HepG2 (cell line): Measurements from ENCODE around the gene GNL3. TPM values are rescaled to one million over a fixed set of nuclear protein-coding genes. Genes with fewer than 3 reads are reported as not detected.

Experiments used
- EED ChIP-seq: sonication (generic); formaldehyde crosslinking; IDR thresholded peaks from 2 replicates; pipeline ENCODE4 v1.5.0; 2020; ENCODE audit warnings: mild to moderate bottlenecking, missing genetic modification reagents
- FOXO1 ChIP-seq: sonication (generic); formaldehyde crosslinking; IDR thresholded peaks from 2 replicates; pipeline ENCODE4 v1.4.0; 2020; ENCODE audit warnings: missing genetic modification reagents
- FOXO4 ChIP-seq: sonication (generic); formaldehyde crosslinking; conservative IDR thresholded peaks from 2 replicates; pipeline ENCODE4 v1.8.1; 2023; ENCODE audit warnings: missing genetic modification reagents
- HOXA3 ChIP-seq: sonication (generic); formaldehyde crosslinking; IDR thresholded peaks from 2 replicates; pipeline ENCODE4 v1.5.0; 2020; ENCODE audit warnings: missing genetic modification reagents
- NBN ChIP-seq: fragments of 450-650 bp; conservative IDR thresholded peaks from 2 replicates; pipeline ENCODE4 v1.6.1; 2017
- NR2F1 ChIP-seq, 2 experiments: fragments of 450-650 bp in 1 of 2; formaldehyde crosslinking in 1 of 2; IDR thresholded peaks; 2 replicates each; pipeline versions ENCODE4 v1.5.0 to v1.6.1; 2016 to 2020; ENCODE audit warnings: mild to moderate bottlenecking in 1 of 2, missing compliant biosample characterization in 1 of 2, missing genetic modification reagents in 1 of 2, moderate library complexity in 1 of 2
- PRDM4 ChIP-seq: sonication (generic); formaldehyde crosslinking; IDR thresholded peaks from 2 replicates; pipeline ENCODE4 v1.9.0; 2021; ENCODE audit warnings: missing genetic modification reagents, borderline replicate concordance
- RAD51 ChIP-seq: fragments of 450-650 bp; IDR thresholded peaks from 2 replicates; pipeline ENCODE4 v1.6.1; 2016; ENCODE audit warnings: borderline replicate concordance
- RARA ChIP-seq: IDR thresholded peaks from 2 replicates; pipeline ENCODE4 v1.6.1; 2016; ENCODE audit warnings: missing genetic modification reagents, missing compliant biosample characterization
- RBAK ChIP-seq: sonication (generic); formaldehyde crosslinking; IDR thresholded peaks from 2 replicates; pipeline ENCODE4 v1.5.1; 2020; ENCODE audit warnings: mild to moderate bottlenecking, missing genetic modification reagents
- RFX5 ChIP-seq: IDR thresholded peaks from 2 replicates; pipeline ENCODE4 v1.6.1; 2011; ENCODE audit warnings: low read depth, low read length, improper control_type of control experiment
- SMAD1 ChIP-seq: sonication (generic); formaldehyde crosslinking; IDR thresholded peaks from 2 replicates; pipeline ENCODE4 v1.4.0; 2020; ENCODE audit warnings: missing genetic modification reagents, low read depth, mild to moderate bottlenecking, borderline replicate concordance
- SP5 ChIP-seq: IDR thresholded peaks from 2 replicates; pipeline ENCODE4 v1.6.1; 2016; ENCODE audit warnings: low read depth, borderline replicate concordance
- ZBTB3 ChIP-seq: sonication (generic); formaldehyde crosslinking; IDR thresholded peaks from 2 replicates; pipeline ENCODE4 v1.4.0; 2020; ENCODE audit warnings: low read depth, mild to moderate bottlenecking, moderate library complexity, missing genetic modification reagents, borderline replicate concordance
- ZNF232 ChIP-seq: sonication (generic); formaldehyde crosslinking; IDR thresholded peaks from 2 replicates; pipeline ENCODE4 v1.4.0; 2020; ENCODE audit warnings: missing genetic modification reagents, borderline replicate concordance
- ZNF280B ChIP-seq: sonication (generic); formaldehyde crosslinking; IDR thresholded peaks from 2 replicates; pipeline ENCODE4 v1.5.0; 2020; ENCODE audit warnings: missing genetic modification reagents, mild to moderate bottlenecking, borderline replicate concordance
- ZNF451 ChIP-seq: sonication (generic); formaldehyde crosslinking; IDR thresholded peaks from 2 replicates; pipeline ENCODE4 v1.5.0; 2020; ENCODE audit warnings: mild to moderate bottlenecking, missing genetic modification reagents
- ZNF609 ChIP-seq: sonication (generic); formaldehyde crosslinking; IDR thresholded peaks from 2 replicates; pipeline ENCODE4 v1.4.0; 2020; ENCODE audit warnings: mild to moderate bottlenecking, missing genetic modification reagents, borderline replicate concordance
- ZNF746 ChIP-seq: sonication (generic); formaldehyde crosslinking; IDR thresholded peaks from 2 replicates; pipeline ENCODE4 v1.8.0; 2022; ENCODE audit warnings: mild to moderate bottlenecking, missing genetic modification reagents
- ZNF747 ChIP-seq: sonication (generic); formaldehyde crosslinking; IDR thresholded peaks from 2 replicates; pipeline ENCODE4 v1.8.1; 2023; ENCODE audit warnings: missing genetic modification reagents, mild to moderate bottlenecking, borderline replicate concordance
- polyA plus RNA-seq, 8 experiments: library from polyadenylated mRNA; depleted of rRNA in 3 of 8; stranded (reverse) in 7 of 8; unstranded in 1 of 8; fragments of >200 nt; fragmentation: Illumina TruSeq in 4 of 8; extraction: Trizol in 4 of 8; gene quantifications; 2 replicates each; pipeline versions ENCODE4 v1.2.1 to v1.2.3, GENCODE V29; 2011 to 2016; ENCODE audit warnings: low read depth in 4 of 8, missing spikeins in 1 of 8, mixed read lengths in 1 of 8; ENCODE audit not compliant: insufficient read depth in 1 of 8
- total RNA-seq, 5 experiments: library from RNA; depleted of rRNA; stranded (reverse); fragments of >200 nt; fragmentation: Illumina TruSeq; extraction: Trizol; gene quantifications; 2 replicates each; pipeline ENCODE4 v1.2.3, GENCODE V29; 2016; ENCODE audit warnings: low read depth in 1 of 5

The GNL3 gene
- total and polyA plus RNA-seq, 2 of the 13 experiments (the other 11 are each of a cell fraction or from before 2014, with no cell fraction given) = 129 to 257 TPM

- TF ChIP-seq ZNF280B (CRISPR knock-in tag) = no peak
- peak; percentile 22; the same call in 1 of the 2 replicates for TF ChIP-seq RFX5
- TF ChIP-seq SMAD1 (CRISPR knock-in tag) = no peak
- no peak for TF ChIP-seq RAD51
- no peak for TF ChIP-seq FOXO4 (CRISPR knock-in tag)
- TF ChIP-seq RARA (CRISPR knock-in tag) = peak; percentile 27; the same call in 1 of the 2 replicates
- TF ChIP-seq NBN = no peak
- no peak for TF ChIP-seq ZNF451 (CRISPR knock-in tag)
- no peak for TF ChIP-seq ZNF746
- TF ChIP-seq ZNF609 = no peak
- TF ChIP-seq HOXA3 (CRISPR knock-in tag) = no peak; the same call in 1 of the 2 replicates
- no peak for TF ChIP-seq EED (CRISPR knock-in tag)
- peak; percentile 76; the same call in 1 of the 2 replicates for TF ChIP-seq ZNF232 (CRISPR knock-in tag)
- no peak for TF ChIP-seq RBAK
- TF ChIP-seq ZBTB3 (CRISPR knock-in tag) = no peak
- no peak; the same call in 1 of the 2 replicates for TF ChIP-seq ZNF747
- TF ChIP-seq NR2F1 (CRISPR knock-in tag; IDR thresholded peaks at IDR 0.05) = no peak
- TF ChIP-seq SP5 = peak; percentile 29; the same call in 1 of the 2 replicates
- no peak for TF ChIP-seq FOXO1 (CRISPR knock-in tag)
- TF ChIP-seq PRDM4 = no peak
These were observed 535 bp upstream of the GNL3 start (continued) for GRCh38 chr3:52685285-52685708.
